PC-3 (cell line): ENCODE measurements around the gene ATP2A1. TPM values are rescaled to one million over a fixed set of nuclear protein-coding genes. Genes with fewer than 3 reads are reported as not detected.
A peak's percentile ranks its signal among the peaks of the same experiment; 100 is the strongest.

Experiments
- ATAC-seq: fragments of 200-7000 bp; cut with Tn5 transposase; 2 replicates; pipeline ENCODE4 v1.9.1; 2020; ENCODE audit warnings: mild to moderate bottlenecking, moderate library complexity
- BruUV-seq: library from RNA; stranded (reverse); fragments of 400-500 nt; replicated peaks from 2 replicates; lab custom pipeline; 2021; lab: Mats Ljungman, UMichigan
- CTCF ChIA-PET: fragments of 300-600 bp; sonication (Branson Sonifier 250); formaldehyde crosslinking; loops from one replicate; lab custom pipeline; 2022; ENCODE audit warnings: antibody characterized with exemption; lab: Charles Lee
- POLR2A ChIA-PET: fragments of 300-600 bp; sonication (Branson Sonifier 250); formaldehyde crosslinking; loops from one replicate; lab custom pipeline; 2022; ENCODE audit warnings: antibody characterized with exemption; ENCODE audit not compliant: unreplicated experiment; lab: Charles Lee
- DNase-seq: peaks from one replicate; pipeline ENCODE4 v3.0.0-alpha.2; 2015
- H2AFZ ChIP-seq: fragments of 300-600 bp; sonication (generic); 2 replicates; pipeline ENCODE4 v1.6.0; 2016; ENCODE audit warnings: antibody characterized with exemption, low read length
- H3F3A ChIP-seq: fragments of 300-600 bp; sonication (generic); one replicate; pipeline ENCODE4 v1.6.0; 2017; ENCODE audit warnings: antibody characterized with exemption, low read length, control low read depth, mild to moderate bottlenecking; ENCODE audit not compliant: unreplicated experiment
- H3K27ac ChIP-seq: fragments of 300-600 bp; sonication (generic); 2 replicates; pipeline ENCODE4 v1.5.1; 2016; ENCODE audit warnings: mild to moderate bottlenecking, low read length
- H3K27me3 ChIP-seq: fragments of 300-600 bp; sonication (generic); 2 replicates; pipeline ENCODE4 v1.6.1; 2016; ENCODE audit warnings: low read length, mixed read lengths
- H3K36me3 ChIP-seq: fragments of 300-600 bp; sonication (generic); 2 replicates; pipeline ENCODE4 v1.6.1; 2016; ENCODE audit warnings: low read depth, mixed run types, low read length, mixed read lengths
- H3K4me1 ChIP-seq: fragments of 300-600 bp; sonication (generic); 2 replicates; pipeline ENCODE4 v1.5.1; 2016; ENCODE audit warnings: low read length; ENCODE audit not compliant: insufficient read depth
- H3K4me2 ChIP-seq: fragments of 300-600 bp; sonication (generic); 2 replicates; pipeline ENCODE4 v1.6.0; 2016; ENCODE audit warnings: low read length
- H3K4me3 ChIP-seq: fragments of 300-600 bp; sonication (generic); 2 replicates; pipeline ENCODE4 v1.5.1; 2016; ENCODE audit warnings: mild to moderate bottlenecking, low read length, mixed read lengths
- H3K79me2 ChIP-seq: fragments of 300-600 bp; sonication (generic); 2 replicates; pipeline ENCODE4 v1.6.1; 2017; ENCODE audit warnings: low read length, mixed read lengths
- H3K9ac ChIP-seq: fragments of 300-600 bp; sonication (generic); 2 replicates; pipeline ENCODE4 v1.6.0; 2016; ENCODE audit warnings: mild to moderate bottlenecking, low read length
- H3K9me2 ChIP-seq: fragments of 300-600 bp; sonication (generic); replicated peaks from 2 replicates; pipeline ENCODE4 v1.6.1; 2016; ENCODE audit warnings: mixed run types, low read length, mixed read lengths
- H3K9me3 ChIP-seq: fragments of 300-600 bp; sonication (generic); 2 replicates; pipeline ENCODE4 v1.6.1; 2016; ENCODE audit warnings: low read length, mixed read lengths
- H4K20me1 ChIP-seq: fragments of 300-600 bp; sonication (generic); 2 replicates; pipeline ENCODE4 v1.6.1; 2016; ENCODE audit warnings: low read length, mixed read lengths
- CTCF ChIP-seq: fragments of 300-600 bp; sonication (generic); conservative IDR thresholded peaks from 2 replicates; pipeline ENCODE4 v1.5.1; 2017; ENCODE audit warnings: antibody characterized with exemption, low read depth, mild to moderate bottlenecking, low read length
- EZH2 ChIP-seq: fragments of 300-600 bp; sonication (generic); IDR thresholded peaks from one replicate; pipeline ENCODE4 v1.6.1; 2017; ENCODE audit warnings: antibody characterized with exemption, mild to moderate bottlenecking, low read length; ENCODE audit not compliant: unreplicated experiment
- EZH2phosphoT487 ChIP-seq: fragments of 300-600 bp; sonication (generic); IDR thresholded peaks from 2 replicates; pipeline ENCODE4 v1.6.1; 2018; ENCODE audit warnings: mild to moderate bottlenecking, antibody characterized with exemption, low read length, borderline replicate concordance
- intact Hi-C: fragments of 100-400 bp; cut with micrococcal nuclease; formaldehyde crosslinking; loops from 2 replicates; pipeline ENCODE4 v1.9.0; 2023
- total RNA-seq: library from RNA; depleted of rRNA; stranded (reverse); fragments of >200 nt; gene quantifications from 2 replicates; pipeline ENCODE4 v1.2.3, GENCODE V29; 2014

The ATP2A1 gene
- total RNA-seq, 1 experiment from 2014 or later: 0.87 TPM

DNA sequence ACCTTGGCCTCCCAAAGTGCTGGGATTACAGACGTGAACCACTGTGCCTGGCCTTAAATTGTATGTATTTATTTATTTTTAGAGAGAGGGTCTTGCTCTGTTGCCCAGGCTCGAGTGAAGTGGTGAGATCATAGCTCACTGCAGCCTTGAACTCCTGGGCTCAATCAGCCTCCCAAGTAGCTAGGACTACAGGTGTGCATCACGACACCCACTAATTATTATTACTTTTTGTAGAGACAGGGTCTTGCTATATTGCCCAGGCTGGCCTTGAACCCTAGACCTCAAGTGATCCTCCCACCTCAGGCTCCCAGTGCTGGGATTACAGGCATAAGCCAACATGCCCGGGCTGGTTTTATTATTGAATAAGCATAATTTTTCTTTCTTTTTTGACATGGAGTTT, 68.4 kb downstream of the ATP2A1 start:
- H3K4me3 ChIP-seq: no peak overlapping the region
- H3K9me2 ChIP-seq: no peaks in the 10 kb centered on the region
- H3K9me3 ChIP-seq: no peaks in the 10 kb centered on the region
- H3K27ac ChIP-seq: no peak overlapping the region
- CTCF ChIA-PET: no interaction called here
- H3K4me1 ChIP-seq: peaks cover 10% of the 10 kb centered on the region
- H3K4me2 ChIP-seq: no peak overlapping the region
- POLR2A ChIA-PET: no interaction called here
- intact Hi-C loops: loop anchor here (5.0 kb wide), 1 partner anchor 124 kb away; the partner anchor contains the start of gene ATXN2L
- no peak overlapping the region for H2AFZ ChIP-seq
- no peaks in the 10 kb centered on the region for H4K20me1 ChIP-seq
- H3K9ac ChIP-seq: no peak overlapping the region
- no peak for TF ChIP-seq CTCF
- no peak for TF ChIP-seq EZH2
- no peak for TF ChIP-seq EZH2phosphoT487
- DNase-seq (no peak), ATAC-seq (no peak)
- H3F3A ChIP-seq: no peaks in the 10 kb centered on the region
- H3K36me3 ChIP-seq: no peaks in the 10 kb centered on the region; the same call in 1 of the 2 replicates
- BruUV-seq: no TSS peak
- H3K27me3 ChIP-seq: no peaks in the 10 kb centered on the region
- H3K79me2 ChIP-seq: peaks cover 8% of the 10 kb centered on the region

DNA sequence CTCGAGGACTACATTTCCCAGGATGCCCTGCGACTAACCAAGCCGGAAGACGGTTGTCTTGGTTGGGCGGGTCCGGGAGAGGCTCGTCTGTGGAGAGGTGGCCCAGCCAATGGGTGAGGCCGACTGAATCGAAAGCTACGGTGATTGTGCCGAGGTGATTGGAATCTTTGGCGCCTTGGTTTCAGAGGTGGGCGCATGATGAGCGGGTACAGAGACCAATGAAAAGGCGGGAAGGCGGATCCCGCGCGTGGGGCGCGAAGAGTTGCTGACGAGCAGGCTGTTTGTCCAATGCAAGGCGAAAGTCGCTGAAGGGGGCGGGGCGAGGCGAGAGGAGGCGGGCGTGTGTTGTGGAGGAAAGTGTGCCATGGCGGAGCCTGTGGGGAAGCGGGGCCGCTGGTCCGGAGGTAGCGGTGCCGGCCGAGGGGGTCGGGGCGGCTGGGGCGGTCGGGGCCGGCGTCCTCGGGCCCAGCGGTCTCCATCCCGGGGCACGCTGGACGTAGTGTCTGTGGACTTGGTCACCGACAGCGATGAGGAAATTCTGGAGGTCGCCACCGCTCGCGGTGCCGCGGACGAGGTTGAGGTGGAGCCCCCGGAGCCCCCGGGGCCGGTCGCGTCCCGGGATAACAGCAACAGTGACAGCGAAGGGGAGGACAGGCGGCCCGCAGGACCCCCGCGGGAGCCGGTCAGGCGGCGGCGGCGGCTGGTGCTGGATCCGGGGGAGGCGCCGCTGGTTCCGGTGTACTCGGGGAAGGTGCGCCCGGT, 72.5 kb downstream of the ATP2A1 start, which contains the start of gene NFATC2IP:
Gene NFATC2IP (plus strand): TSS at position 290 of the 762 bp plus-strand sequence. CDS start 75 bp downstream, at position 365.
- H4K20me1 ChIP-seq: 0 out of 2 replicates have a peak, but pooled peaks cover 5% of the 10 kb centered on the region
- TF ChIP-seq EZH2 (no peak), CTCF (no peak), EZH2phosphoT487 (no peak)
- H3K9me3 ChIP-seq: no peaks in the 10 kb centered on the region
- ChIA-PET POLR2A (no interaction called here), CTCF (interaction anchor here (0.6 kb wide), 1 partner anchor 16 kb away, joined by 3 read pairs; no protein-coding TSS in a partner anchor)
- no peaks in the 10 kb centered on the region for H3F3A ChIP-seq
- peak within 1 kb of the TSS; percentile 89 for H3K9ac ChIP-seq
- no peaks in the 10 kb centered on the region for H3K27me3 ChIP-seq
- peak within 1 kb of the TSS; percentile 89 for H3K4me3 ChIP-seq
- H3K9me2 ChIP-seq: no peaks in the 10 kb centered on the region
- H3K4me2 ChIP-seq: peak within 1 kb of the TSS; percentile 94
- peaks cover 21% of the 10 kb centered on the region for H3K79me2 ChIP-seq
- DNase-seq (peak; percentile 98), ATAC-seq (peak; percentile 90)
- peaks cover 14% of the 10 kb centered on the region for H3K4me1 ChIP-seq
- H2AFZ ChIP-seq: peak within 1 kb of the TSS; percentile 84
- peaks cover 10% of the 10 kb centered on the region; the same call in 1 of the 2 replicates for H3K36me3 ChIP-seq
- intact Hi-C loops: no loop called here
- BruUV-seq: no TSS peak
- peak within 1 kb of the TSS; percentile 4; the same call in 1 of the 2 replicates for H3K27ac ChIP-seq
